Smooth muscle cell of bladder (primary cell): Measurements from ENCODE around the gene CLASRP. TPM values are rescaled to one million over a fixed set of nuclear protein-coding genes. Genes with fewer than 3 reads are reported as not detected.

Source experiments
- total RNA-seq: library from RNA; depleted of rRNA; stranded (reverse); fragments of >200 nt; gene quantifications from 2 replicates; pipeline ENCODE4 v1.2.3, GENCODE V29; 2014

The CLASRP gene, protein sequence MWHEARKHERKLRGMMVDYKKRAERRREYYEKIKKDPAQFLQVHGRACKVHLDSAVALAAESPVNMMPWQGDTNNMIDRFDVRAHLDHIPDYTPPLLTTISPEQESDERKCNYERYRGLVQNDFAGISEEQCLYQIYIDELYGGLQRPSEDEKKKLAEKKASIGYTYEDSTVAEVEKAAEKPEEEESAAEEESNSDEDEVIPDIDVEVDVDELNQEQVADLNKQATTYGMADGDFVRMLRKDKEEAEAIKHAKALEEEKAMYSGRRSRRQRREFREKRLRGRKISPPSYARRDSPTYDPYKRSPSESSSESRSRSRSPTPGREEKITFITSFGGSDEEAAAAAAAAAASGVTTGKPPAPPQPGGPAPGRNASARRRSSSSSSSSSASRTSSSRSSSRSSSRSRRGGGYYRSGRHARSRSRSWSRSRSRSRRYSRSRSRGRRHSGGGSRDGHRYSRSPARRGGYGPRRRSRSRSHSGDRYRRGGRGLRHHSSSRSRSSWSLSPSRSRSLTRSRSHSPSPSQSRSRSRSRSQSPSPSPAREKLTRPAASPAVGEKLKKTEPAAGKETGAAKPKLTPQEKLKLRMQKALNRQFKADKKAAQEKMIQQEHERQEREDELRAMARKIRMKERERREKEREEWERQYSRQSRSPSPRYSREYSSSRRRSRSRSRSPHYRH
- total RNA-seq, result 7.8 and 12.6 TPM in 2 replicates

DNA sequence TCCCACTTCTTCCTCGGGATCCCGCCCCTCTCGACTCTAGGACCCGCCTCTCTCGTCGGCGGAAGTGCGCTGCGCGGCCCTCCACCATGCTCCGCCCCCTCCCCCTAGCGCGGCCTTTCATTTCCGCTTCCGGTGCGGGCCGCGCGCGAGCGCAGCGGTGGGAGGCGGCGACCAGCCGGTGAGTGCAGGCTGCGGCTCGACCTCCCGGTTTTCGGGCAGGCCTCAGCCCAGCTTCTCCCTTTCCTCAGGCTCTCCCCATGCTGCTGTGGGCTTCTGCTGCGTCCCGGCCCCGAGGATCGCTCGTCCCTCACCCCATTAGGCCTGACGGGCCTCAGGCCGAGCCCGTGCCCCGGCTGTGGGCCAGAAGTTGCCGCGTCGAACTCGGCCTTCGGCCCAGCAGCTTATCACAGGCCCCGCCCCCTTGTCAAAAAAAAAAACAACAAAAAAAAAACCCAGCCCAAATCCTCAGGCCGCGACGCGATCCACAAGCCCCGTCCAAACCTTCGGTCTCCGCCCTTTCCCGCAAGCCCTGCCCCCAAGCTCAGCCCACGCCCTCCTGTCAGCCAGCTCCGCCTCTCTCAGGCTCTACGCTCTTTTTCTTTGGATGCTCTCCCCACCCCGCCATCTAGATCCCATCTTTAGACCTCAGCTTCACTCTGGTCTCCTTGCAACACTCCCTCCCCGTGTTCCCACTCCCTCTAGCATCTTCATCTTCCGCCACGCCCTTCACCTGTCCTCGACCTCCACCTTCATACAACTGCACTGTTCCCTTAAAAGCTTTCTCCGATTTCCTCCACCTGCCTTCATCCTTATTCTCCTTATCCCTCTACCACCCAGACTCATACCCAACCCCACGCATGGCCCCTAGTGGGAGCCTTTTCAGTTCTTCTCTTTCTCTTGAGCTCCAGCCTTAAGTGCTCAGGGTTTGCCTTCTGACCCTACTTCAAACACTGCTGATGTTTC lies at the start of gene CLASRP:
Gene CLASRP (plus strand): TSS at position 115 of the 963 bp plus-strand sequence. CDS start 1,168 bp downstream, outside the sequence.

DNA sequence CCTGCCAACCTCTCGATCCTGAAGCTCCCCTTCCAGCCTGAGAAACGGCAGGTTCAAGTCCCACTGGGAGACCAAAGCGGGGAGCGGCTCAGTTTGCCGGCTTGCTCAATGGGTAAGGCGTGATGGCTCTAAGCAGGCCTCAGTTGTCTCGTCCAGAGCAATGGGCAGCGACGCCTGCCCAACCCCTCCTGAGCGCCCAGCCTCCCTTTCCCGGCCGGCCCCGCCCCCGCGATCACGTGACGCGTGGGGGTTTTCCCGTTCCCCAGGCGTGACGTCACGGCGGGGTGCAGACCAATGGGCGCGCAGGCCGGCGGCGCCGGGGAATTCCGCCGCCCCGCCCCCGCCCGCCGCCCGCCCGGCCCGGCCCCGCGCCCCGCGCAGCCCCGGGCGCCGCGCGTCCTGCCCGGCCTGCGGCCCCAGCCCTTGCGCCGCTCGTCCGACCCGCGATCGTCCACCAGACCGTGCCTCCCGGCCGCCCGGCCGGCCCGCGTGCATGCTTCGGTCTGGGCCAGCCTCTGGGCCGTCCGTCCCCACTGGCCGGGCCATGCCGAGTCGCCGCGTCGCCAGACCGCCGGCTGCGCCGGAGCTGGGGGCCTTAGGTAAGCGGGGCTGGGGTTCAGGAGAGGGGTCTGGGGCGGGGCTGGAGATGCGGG lies 37.6 kb upstream of the CLASRP start, which contains the start of gene RELB:
Gene RELB (plus strand): TSS at position 378 of the 653 bp plus-strand sequence. CDS start 116 bp downstream, at position 494.

DNA sequence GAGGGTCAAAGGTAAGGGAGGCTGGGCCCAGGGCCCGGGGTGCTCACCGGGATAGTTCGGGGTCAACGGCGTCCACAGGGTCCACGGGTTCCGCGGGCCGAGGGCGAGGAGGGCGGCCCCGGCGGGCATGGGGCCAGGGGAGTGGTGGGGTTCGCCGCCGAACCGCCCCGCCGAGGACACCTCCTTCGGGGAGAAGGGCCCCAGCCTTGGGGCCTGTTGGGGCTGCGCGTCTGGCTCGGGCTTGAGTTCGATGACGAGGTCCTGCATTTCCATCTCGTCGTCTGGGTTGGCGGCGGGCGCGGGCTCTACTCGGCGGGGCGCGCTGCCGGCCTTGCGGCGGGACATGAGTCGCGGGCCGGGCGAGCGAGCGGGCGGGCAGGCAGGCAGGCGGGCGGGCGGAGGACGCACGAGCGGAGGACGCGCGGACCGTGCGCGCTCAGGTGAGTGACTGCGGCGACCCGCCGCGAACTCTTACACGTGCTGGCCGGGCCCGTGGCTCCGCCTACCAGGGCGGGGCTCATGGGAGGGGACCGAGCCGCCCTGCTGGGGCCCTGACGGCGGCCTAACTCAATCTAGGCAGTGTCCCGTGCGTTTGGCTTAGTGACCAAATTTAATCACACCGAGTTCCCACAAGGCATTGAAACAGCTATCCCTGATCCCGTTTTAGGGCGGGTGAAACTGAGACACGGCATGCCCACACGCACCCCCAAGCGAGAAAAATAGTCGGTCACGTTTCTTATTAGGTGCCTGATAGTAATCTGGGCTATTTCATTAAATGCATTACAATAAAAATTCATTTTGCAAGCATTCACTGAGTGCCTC lies 37.4 kb downstream of the CLASRP start, which contains the start of gene ZNF296:
Gene ZNF296 (minus strand): TSS at position 450 of the 822 bp plus-strand sequence. CDS start 105 bp downstream, at position 345.

DNA sequence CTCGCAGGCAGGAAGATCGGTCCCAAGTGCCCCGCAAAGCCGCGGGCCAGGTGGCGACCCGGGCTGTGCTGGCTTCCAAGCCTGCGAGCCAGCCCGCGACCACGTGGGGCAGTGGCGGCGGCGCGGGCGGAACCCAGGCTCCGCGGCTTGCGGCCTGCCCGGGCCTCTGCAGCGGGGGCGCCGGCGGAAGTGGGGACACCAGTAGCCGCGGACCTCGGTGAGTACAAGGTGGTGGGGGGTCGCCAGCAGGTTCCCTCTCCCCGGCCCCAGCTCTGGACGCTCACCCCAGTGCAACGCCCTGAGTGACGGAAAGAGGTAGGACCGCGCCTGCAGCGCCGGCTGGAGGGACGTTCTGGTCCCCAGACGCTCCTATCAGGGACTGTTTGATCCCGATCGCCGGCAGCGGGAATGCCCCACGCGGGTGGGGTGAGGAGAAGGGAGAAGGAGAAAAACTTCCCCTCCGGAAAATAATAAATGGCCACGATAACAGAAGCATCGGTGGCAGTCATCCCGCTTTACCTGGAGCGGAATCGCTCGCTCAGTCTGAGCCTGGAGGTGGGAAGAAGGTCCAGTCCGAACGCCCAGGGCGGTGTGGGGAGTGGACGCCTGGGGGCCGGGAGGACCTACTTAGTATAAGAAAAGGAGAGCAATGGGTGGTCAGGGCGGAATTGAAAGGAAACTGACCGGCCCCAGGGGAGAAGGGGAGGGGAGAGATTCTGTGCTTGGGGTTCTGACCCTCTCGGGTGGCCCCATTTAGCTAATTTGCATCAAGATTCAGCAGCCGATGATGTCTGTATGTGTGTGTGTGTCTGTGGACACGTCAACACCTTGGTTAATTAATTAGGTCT lies 40.4 kb downstream of the CLASRP start, which contains the start of gene GEMIN7:
Gene GEMIN7 (plus strand): TSS at position 198 of the 848 bp plus-strand sequence. CDS start 10,855 bp downstream, outside the sequence.

DNA sequence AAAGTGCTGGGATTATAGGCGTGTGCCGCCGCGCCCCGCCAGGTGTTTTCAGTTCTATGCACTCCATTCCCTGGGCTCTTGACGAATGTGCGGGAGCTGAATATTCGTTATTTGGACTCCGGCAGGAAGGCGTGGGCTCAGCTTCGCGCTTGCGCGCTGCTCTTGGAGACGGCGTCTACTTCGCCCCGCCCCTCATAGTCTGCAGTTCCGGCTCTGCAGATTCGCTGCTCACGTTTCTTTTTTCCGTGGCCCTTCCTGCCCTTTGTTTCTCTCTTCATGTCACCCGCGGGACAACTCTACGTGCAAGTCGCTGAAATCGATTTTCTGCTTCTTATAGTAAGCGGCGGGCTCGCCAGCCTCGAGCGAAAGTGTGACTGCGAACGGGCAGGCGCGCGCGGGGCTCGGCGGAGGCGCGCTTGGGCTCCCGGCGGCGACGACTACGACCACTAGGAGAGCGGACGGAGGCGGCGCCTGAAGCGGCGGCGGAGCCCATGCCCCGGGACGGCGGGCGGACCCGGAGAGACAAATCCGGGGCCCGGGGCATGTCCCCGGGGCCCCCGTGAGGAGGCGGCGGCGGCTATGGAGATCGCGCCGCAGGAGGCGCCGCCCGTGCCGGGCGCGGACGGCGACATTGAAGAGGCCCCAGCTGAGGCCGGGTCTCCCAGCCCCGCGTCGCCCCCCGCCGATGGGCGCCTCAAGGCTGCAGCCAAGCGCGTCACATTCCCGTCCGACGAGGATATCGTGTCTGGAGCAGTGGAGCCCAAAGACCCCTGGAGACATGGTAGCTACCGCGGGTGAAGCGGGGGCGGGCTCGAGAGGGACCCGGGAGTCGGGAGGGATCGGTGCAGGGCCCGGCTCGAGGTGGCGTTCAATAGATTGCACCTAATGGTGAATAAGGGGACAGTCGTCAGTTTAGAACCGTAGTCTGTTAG lies 54.2 kb downstream of the CLASRP start, which contains the start of gene PPP1R37:
Gene PPP1R37 (plus strand): TSS at position 433 of the 932 bp plus-strand sequence. CDS start 147 bp downstream, at position 580.

Other genes starting within 250 kb of the CLASRP start
- 5.0 and 6.1 TPM in 2 replicates for gene BCAM, start 229.9 kb upstream of the CLASRP start, total RNA-seq
- 57.8 and 61.3 TPM in 2 replicates for gene NECTIN2, start 192.7 kb upstream of the CLASRP start, total RNA-seq
- 31.4 and 35.1 TPM in 2 replicates for gene TOMM40, start 147.8 kb upstream of the CLASRP start, total RNA-seq
- gene APOE, start 133.2 kb upstream of the CLASRP start, total RNA-seq, result 7.7 and 18.3 TPM in 2 replicates
- gene APOC1, start 124.4 kb upstream of the CLASRP start, total RNA-seq, result 1.8 and 3.6 TPM in 2 replicates
- not detected in 2 replicates for gene APOC4, start 96.8 kb upstream of the CLASRP start, total RNA-seq
- not detected in 2 replicates for gene APOC2, start 93.0 kb upstream of the CLASRP start, total RNA-seq
- 29.7 and 36.5 TPM in 2 replicates for gene CLPTM1, start 83.7 kb upstream of the CLASRP start, total RNA-seq
- gene RELB, start 37.6 kb upstream of the CLASRP start, total RNA-seq, result 5.5 and 7.3 TPM in 2 replicates
- not detected in 2 replicates for gene ZNF296, start 37.4 kb downstream of the CLASRP start, total RNA-seq
- 12.1 and 15.6 TPM in 2 replicates for gene GEMIN7, start 40.2 kb downstream of the CLASRP start, total RNA-seq
- 20.6 and 29.2 TPM in 2 replicates for gene PPP1R37, start 54.1 kb downstream of the CLASRP start, total RNA-seq
- 0.14 and 0.18 TPM in 2 replicates for gene NKPD1, start 121.9 kb downstream of the CLASRP start, total RNA-seq
- 13.5 and 14.1 TPM in 2 replicates for gene TRAPPC6A, start 139.2 kb downstream of the CLASRP start, total RNA-seq
- 2.3 and 2.9 TPM in 2 replicates for gene BLOC1S3, start 139.7 kb downstream of the CLASRP start, total RNA-seq
- gene EXOC3L2, start 206.4 kb downstream of the CLASRP start, total RNA-seq, result under 0.01 and 0.09 TPM in 2 replicates
- 8.2 and 11.9 TPM in 2 replicates for gene MARK4, start 212.2 kb downstream of the CLASRP start, total RNA-seq